CD4-positive, alpha-beta T cell treated with Interleukin-4 for 1 hour (primary cell): Measurements from ENCODE around the gene CDKN1B.

Source experiments
- DNase-seq, 2 donors: peaks; one replicate each; pipeline ENCODE4 v3.0.0-alpha.2; 2020 to 2022

Gene CDKN1B

DNA sequence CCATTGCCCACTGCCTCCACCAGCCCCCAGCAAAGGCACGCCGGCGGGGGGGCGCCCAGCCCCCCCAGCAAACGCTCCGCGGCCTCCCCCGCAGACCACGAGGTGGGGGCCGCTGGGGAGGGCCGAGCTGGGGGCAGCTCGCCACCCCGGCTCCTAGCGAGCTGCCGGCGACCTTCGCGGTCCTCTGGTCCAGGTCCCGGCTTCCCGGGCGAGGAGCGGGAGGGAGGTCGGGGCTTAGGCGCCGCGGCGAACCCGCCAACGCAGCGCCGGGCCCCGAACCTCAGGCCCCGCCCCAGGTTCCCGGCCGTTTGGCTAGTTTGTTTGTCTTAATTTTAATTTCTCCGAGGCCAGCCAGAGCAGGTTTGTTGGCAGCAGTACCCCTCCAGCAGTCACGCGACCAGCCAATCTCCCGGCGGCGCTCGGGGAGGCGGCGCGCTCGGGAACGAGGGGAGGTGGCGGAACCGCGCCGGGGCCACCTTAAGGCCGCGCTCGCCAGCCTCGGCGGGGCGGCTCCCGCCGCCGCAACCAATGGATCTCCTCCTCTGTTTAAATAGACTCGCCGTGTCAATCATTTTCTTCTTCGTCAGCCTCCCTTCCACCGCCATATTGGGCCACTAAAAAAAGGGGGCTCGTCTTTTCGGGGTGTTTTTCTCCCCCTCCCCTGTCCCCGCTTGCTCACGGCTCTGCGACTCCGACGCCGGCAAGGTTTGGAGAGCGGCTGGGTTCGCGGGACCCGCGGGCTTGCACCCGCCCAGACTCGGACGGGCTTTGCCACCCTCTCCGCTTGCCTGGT is at the start of gene CDKN1B:
TSS of gene CDKN1B (plus strand) at position 576 of the 793 bp plus-strand sequence. CDS start 472 bp downstream, outside the sequence.
- DNase-seq, result peak; percentile 92 to 94

- no peak for DNase-seq
Measured at GRCh38 chr12:12668005-12668404, 49.2 kb upstream of the CDKN1B start.

GRCh38 chr12:12669020-12669419 is 48.1 kb upstream of the CDKN1B start:
- DNase-seq, result no peak

DNA sequence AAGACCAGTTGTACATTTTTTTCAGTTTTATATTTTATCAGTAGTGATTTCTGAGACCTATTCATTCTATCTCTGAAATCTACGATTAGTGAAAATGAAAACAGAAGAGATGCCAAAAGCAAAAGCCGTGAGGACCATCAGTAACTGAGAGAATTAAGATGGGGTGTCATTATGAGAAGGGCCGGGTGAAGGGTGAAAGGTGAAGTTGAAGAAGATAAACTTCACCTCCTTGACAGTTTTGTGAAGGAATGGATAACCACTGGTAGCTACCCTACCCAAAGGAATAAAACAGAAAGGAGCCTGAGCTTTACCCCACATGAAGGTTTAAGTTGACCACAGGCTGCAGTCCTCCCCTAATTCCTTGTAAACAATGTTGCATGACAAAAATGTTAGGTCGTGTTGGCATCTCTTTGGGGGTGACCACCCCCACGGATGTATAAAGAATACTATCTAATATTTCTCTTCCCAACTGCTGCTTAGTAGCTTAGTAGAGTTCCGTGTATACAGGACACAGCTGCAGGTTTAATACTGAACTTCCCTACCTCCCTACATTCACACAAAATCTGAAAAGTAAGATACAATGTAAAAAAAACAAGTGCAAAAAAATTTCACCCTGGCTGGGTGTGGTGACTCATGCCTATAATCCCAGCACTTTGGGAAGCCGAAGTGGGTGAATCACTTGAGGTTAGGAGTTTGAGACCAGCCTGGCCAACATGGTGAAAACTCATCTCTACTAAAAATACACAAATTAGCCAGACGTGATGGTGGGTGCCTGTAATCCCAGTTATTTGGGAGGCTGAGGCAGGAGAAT is 45.1 kb upstream of the CDKN1B start:
- DNase-seq, result no peak

- no peak for DNase-seq
Measured at GRCh38 chr12:12673296-12673695, 43.9 kb upstream of the CDKN1B start.

DNA sequence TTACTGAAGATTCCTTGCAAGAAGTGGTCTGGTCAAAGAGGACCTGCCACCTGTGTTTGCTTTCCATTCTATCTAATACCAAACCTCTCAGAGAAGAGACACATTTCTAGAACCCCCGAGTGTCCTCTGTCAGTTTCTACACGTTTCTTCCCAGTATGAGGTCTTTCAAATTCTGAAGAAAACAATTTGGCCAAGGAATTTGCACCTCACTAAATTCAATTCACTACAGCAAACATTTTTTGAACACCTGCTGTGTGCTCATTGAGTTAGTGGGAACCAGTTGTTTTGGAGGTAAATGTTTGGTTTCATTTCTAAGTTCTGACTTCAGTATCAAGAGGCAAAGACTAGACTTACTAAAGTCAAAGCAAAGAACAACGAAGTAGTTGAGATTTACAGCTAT is 40.6 kb upstream of the CDKN1B start:
- no peak for DNase-seq

- no peak for DNase-seq
Measured at GRCh38 chr12:12681061-12681765, 36.0 kb upstream of the CDKN1B start.

DNA sequence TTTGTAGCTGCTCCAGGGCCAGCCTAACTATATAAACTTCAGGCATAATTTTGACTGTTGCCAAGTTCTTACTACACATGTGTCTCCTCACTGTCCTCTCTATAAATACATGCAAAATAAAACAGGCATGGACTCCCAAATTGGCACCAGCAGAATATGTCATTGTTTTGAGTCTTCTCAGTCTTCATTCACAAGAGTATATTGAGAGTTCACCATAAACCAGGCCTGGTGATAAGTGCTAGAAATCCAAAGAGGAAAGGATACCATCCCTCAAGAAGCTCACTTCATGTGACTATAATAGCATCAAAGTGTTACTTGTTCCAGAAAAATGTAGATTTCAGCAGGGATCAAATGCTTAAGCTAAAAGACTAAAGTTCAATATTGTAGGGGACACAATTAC is 34.9 kb upstream of the CDKN1B start:
- DNase-seq, result no peak

- DNase-seq, result no peak
Measured at GRCh38 chr12:12683136-12683697, 34.0 kb upstream of the CDKN1B start.

GRCh38 chr12:12683725-12684124 is 33.4 kb upstream of the CDKN1B start:
- DNase-seq, result no peak

DNA sequence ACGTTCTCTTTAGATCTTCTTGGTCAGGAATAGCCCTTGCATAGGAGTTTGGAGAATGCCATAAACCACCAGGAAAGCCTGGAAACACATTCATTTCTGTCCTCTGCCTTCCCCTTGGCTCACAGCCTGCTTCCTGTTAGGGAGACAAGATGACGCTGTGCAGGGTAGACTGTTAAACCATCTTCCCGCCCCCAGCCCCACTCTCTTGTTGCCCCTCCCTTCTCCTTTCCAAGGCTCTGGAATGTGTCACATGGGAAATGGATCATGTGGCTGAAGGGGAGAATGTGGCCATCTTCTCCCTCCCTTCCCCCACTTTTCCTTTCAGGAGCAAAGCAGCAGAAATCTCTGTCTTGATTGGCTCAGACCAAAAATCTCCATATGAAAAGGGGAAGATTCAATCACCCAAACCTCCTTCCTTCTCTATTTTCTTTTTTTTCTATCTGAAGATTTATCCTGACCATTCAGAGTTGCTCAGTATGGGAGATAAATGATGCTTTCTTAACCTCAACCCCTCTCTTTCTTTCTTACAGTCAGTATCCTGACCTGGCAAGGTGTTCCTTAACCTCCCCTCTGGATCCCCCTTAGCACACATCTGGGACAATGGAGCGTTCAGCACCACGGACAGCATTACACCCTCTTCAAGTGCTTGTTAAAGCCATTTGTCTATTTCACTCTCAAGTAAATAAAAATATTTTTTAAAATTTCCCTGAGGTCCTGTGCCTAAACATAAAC is 32.6 kb upstream of the CDKN1B start:
- DNase-seq, result no peak

DNA sequence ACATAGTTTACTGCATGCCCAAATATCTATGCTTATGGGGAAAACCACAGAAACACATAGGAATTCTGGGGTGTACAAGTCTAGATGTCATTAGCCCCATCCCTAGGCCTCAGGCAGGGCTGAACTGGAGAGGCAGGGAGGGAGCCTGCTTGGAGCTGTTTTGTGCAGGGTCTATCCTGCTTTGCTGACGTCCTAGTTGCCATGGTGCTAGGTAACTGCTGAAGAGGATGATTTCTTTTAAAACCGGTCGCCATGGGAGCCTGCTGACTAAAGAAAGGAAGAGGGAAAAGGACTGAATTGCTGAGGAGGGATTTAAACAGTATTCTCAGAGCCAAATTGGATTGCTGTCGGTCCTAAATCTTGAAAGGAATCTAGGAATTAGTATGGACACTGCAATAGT is 31.9 kb upstream of the CDKN1B start:
- no peak for DNase-seq

GRCh38 chr12:12686472-12686871 is 30.7 kb upstream of the CDKN1B start:
- no peak for DNase-seq

GRCh38 chr12:12686925-12687324 is 30.2 kb upstream of the CDKN1B start:
- DNase-seq, result no peak

DNA sequence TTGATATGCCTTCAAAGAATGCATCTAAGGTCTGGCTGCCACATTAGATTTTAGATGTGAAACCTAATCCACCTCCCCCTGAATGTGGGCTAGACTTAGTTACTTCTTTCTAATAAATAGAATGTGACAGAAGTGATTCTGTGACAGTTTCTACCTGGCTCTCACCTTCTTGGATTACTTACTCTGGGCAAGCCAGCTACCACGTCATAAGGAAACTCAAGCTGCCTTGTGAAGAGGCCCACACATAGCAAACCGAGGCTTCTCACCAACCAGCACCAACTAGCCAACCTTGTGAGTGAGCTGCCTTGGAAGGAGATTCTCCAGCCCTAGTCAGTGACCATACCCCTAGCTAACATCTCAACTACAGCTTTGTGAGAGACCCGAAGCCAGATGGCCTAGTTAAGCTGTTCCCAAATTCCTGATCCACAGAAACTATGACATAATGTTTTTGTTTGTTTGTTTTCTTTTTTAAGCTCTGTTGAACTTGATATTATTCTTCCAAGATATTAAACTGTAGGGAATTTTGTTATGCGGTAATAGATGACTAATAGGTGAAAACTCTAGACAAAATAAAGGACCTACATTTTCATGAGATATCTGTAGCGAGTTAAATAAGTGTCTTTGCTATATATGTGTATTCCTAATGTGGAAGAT is 27.4 kb upstream of the CDKN1B start:
- DNase-seq, result no peak

- DNase-seq, result no peak
Measured at GRCh38 chr12:12691549-12691948, 25.6 kb upstream of the CDKN1B start.

DNA sequence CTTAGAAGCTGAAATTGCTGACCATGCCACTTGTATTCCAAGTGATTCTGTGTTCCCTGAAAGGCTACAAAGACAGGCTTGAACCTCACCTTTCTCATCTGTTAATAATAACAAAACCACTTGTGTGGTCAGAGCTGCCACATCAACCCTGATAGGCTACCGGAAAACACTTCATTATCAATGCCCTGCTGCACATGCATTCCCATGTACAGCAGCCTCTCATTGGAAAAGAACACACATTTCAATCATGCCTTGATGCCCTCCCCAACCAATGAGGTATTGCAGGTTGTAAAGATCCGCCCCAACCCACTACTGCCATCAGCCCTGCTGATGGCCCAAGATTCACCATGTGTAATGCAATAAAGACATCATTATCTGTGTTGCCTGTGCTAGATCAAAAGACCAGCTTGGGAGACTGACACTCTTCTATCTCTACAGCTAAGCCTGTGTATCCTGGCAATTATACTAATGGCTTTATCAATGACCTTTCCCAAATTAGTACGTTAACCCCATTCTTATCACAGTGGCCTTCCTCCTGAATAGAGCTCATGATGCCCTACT is 24.0 kb upstream of the CDKN1B start:
- no peak for DNase-seq

DNA sequence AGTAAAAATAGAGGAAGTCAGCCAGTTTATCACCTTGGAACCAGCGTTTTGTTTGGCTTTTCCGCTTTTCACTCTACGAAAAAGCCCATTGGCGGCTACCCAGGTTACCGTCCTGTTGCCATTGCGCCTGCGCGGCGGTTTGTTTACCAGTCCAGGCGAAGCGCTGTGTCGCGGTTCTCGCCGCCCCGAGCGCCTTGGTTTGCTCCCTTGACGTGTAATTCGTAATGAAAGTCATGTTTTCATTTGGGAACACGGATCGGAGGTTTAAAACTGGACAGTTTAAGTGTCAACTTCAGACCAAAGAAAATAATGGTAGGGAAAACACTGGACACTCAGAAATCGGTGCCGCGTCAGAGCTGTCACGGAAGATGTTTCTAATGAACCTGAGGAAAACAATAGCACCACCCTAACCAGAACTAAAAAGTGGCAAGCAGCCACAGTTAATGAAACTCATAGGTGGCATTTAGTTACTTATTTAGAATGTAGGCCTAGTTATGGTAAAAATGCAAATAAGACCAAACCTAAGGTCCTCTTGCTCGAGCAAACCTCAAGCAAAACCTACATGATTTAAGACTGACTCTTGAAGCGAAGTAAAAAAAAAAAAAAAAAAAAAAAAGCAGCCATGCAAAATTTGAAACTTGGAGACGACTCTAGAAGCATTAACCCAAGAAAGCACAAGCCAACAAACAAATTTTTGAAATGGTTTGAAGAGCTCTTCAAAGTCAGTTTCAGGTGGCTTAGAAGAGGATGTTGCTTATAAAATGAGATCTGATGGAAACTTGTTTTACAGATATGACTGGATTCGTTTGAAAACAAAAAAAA is 20.4 kb upstream of the CDKN1B start:
- peak; percentile 95 for DNase-seq

DNA sequence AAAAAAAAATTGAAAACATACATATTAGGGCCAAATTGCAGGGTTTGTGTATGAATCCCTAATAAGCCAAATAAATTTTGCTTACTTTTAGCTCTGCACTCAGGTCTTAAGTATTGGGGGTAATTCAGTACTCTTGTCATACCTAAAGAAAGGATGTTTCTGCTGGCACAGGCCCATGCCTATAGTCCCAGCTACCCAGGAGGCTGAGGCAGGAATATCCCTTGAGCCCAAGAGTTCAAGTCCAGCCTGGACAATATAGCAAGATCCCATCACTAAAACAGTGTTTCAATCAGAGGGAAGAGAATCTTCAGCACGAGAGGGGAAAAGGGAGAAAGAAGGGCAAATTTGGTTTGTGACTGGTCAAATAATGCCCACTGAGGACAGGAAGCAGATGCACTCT is 17.8 kb upstream of the CDKN1B start:
- DNase-seq, result no peak

DNA sequence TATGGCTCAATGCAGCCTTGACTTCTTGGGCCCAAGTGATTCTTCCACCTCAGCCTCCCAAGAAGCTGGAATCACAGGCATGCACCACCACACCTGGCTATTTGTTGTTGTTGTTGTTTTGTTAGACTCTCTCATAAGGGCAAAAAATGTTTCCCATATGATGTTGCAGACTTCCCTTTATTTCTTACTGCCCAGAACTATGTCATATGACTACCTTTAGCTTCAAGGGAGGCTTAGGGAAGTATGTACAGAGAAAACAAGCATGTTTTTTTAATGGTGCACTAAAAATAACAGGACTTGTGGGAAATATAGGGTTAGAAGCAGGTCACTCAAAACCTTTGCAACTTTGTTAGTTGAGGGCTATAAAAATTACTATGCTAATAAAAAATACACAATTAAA is 16.9 kb upstream of the CDKN1B start:
- no peak for DNase-seq

GRCh38 chr12:12701457-12701856 is 15.7 kb upstream of the CDKN1B start:
- DNase-seq, result no peak
